NCI-H226 (cell line): ENCODE results near the gene VCL.
A peak's percentile ranks its signal among the peaks of the same experiment; 100 is the strongest.
"Not testable (repeated sequence)": the region's sequence is repeated elsewhere in the genome, so short reads cannot be mapped to it uniquely, and the experiment has no call there.

Source experiments
- DNase-seq: peaks from one replicate; pipeline ENCODE4 v3.0.0-alpha.2; 2015

Gene VCL

GRCh38 chr10:74011017-74011416 lies 13.1 kb downstream of the VCL start:
- no peak for DNase-seq

DNA sequence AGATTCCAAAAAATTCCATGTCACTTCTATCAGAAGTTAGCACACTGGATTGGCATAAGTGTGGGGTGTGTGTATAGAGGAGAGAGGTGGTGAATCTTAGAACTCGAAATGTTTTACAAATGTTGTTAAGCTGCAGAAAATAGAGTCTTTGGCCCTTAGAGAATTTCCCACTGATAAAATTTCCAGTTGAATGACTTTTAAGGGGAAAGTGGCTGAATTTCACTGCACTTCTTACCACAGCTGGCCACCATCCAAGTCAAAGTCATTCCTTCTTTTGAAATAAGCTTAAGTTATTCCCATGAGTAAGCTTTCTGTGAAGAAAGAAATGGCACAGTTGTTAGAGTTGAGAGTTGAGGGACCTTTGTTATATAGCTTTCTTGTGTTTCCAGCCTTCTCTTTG lies 13.9 kb downstream of the VCL start:
- DNase-seq, result peak; percentile 77

GRCh38 chr10:74012480-74012879 lies 14.6 kb downstream of the VCL start:
- no peak for DNase-seq

GRCh38 chr10:74013004-74013403 lies 15.1 kb downstream of the VCL start:
- no peak for DNase-seq

GRCh38 chr10:74014574-74014973 lies 16.7 kb downstream of the VCL start:
- not testable (repeated sequence) for DNase-seq

GRCh38 chr10:74018241-74018640 lies 20.3 kb downstream of the VCL start:
- DNase-seq, result no peak

DNA sequence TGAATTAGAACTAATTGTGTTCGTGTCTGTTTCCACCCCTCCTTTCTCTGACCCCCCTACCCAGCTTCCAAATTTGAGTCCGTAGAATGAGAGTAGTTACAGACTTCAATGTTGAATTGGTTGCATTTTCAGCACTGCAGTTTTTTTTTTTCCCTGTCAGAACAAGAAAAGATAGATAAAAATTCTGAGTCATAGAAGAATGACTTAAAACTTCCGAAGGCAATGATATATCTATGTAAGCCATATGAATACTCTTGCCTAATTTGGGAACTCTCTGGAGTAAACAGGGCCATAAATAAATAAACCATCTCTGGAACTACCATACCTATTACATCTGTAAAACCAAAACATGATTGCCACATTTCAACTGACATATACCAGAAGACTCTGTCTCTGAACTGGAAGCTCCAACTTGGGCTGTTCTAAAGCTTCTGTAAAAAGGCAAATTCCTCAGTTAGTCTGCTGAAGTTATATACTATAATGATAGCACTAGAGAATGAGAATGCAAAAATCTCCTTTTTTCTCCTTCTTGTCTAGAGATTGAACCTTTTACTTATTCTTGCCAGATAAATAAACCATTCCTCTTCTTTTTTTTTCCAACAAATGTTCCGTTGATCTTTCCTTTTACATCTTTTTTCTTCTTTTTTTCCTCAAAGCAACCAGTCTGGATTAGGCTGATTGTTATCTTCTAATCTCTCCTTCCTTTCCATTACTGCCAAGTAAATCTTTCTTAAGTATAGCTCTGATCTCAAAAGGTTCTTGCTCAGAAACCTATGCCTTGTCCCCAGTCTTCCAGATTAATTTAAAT lies 23.5 kb downstream of the VCL start:
- peak; percentile 69 for DNase-seq

GRCh38 chr10:74022926-74023629 lies 25.2 kb downstream of the VCL start:
- no peak for DNase-seq

- no peak for DNase-seq
Observed at GRCh38 chr10:74024600-74024999, 26.7 kb downstream of the VCL start.

GRCh38 chr10:74025380-74025978 lies 27.6 kb downstream of the VCL start:
- no peak for DNase-seq

DNA sequence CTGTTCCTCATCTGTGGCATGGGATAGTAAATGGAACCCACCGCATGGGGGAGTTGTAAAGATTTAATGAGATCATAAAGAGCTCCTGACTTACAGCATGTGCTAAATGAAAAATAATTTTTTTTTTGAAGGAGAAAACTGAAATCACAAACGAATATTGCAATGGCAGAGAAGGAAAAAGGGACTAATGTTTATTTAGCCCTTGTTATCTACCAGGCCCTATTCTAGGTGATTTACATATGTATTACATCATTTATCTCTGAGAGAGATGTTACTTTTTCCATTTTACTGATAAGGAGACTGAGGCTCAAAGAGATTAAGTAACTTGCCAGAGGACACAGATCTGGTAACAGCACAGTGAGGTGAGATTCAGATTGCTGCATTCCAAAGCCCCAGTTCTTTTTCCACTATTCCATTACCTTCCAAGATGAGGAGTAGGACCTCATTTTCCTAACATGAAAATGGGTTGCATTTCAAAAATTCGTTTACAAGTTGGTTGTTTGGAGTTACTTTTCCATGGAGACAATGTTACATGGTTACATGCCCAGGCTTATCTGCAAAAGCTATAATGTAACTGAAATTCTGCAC lies 28.6 kb downstream of the VCL start:
- peak; percentile 68 for DNase-seq

GRCh38 chr10:74027702-74028101 lies 29.8 kb downstream of the VCL start:
- no peak for DNase-seq

DNA sequence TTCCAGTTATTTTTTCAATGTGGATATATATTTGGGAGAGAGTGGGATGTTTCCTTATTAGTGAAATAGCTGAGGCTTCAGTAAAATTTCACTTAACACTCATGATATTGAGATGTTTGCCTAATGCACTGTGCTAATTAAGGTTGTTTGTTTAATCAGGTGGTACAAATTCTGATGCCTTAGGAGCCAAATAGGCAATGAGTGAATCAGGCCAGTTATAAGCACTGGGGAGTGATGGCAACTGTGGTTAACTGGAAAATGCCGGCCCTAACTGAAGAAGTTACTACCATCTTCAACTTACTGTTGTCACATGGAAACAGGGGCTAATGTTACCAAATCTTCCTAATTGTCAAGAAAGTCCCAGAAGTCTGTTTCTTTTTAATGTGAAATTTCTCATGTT lies 32.0 kb downstream of the VCL start:
- no peak for DNase-seq

GRCh38 chr10:74032208-74032607 lies 34.3 kb downstream of the VCL start:
- not testable (repeated sequence) for DNase-seq

DNA sequence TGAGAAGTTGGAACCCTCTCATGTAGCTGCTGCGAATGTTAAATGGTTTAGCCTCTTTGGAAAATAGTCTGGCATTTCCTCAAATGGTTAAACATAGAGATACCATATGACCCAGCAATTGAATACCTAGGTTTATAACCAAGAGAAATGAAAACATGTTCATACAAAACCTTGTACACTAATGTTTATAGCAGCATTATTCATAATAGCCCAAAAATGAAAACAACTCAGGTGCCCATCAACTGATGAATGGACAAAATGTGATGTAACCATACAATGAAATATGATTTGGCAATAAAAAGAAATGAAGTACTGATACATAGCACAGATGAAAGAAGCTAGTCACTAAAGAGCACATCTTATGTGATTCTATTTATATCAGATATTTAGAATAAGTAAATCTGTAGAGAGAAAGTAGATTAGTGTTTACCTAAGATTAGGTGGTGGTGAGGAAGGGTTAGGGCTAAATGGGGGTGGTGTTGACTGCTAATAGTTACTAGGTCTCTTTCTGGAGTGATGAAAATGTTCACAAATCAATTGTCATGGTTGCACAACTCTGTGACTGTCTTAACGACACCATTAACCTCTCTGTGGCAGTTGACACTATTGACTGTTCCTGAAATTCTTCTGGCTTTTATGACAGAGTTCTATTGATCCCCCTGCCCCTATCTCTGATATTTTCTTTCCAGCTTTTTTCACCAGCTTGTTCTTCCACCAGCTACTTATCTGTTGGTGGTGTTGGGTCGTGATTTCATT lies 35.2 kb downstream of the VCL start:
- no peak for DNase-seq

GRCh38 chr10:74033702-74034101 lies 35.8 kb downstream of the VCL start:
- no peak for DNase-seq

GRCh38 chr10:74034301-74034700 lies 36.4 kb downstream of the VCL start:
- no peak for DNase-seq

GRCh38 chr10:74035303-74035702 lies 37.4 kb downstream of the VCL start:
- peak; percentile 34 for DNase-seq

DNA sequence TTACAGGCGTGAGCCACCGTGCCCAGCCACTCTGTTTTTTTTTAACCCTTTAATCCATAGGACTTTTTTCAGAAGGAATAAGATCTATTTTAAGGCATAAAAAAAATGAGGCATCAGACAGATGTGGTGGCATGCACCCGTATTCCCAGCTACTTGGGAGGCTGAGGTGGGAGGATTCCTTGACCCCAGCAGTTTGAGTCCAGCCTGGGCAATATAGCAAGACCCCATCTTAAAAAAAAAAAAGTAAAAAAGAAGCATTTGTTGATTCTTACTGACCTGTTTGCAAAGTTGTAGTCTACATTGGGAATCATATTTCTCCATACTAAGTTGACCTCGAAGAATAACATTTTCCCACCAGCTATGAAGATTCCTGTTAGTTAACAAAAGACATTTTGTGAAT lies 38.6 kb downstream of the VCL start:
- no peak for DNase-seq

GRCh38 chr10:74039561-74040145 lies 41.7 kb downstream of the VCL start:
- DNase-seq, result peak; percentile 43

DNA sequence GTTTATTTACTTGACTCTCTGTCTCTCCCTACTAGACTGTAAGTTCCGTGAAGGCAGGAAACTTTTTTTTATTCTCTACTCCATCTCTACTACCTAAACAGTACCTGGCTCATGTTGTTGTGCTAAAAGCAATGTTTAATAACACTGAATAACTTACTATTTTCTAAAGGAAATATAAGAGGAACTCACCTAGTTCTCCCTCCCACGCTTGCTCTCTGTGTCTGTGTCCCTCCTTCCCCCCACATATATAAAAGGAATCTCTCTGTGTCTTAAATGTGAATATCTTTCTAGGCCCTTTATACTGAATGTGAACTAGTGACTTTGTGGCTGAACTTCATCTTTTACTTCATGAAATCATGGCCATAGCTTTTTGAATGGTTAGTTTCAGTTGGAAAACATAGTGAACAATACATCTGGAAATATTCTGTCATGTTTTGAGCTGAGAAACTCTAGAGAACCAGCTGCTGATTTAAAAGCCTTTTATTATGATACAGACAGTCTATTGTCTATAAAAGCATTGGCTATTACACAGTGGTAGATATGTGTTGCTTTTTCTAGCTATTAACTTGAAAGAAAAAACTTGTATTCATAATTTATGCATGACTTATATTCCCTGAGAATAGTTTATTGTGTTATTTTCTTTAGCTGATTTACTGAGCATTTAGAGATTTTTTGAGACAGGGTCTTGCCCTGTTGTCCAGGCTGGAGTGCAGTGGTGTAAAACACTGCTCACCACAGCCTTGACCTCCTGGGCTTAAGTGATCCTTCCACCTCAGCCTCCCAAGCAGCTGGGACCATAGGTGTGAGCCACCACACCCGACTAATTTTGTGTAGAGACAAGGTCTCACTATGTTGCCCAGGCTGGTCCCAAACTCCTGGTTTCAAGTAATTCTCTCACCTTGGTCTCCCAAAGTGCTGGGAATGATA lies 42.5 kb downstream of the VCL start:
- DNase-seq, result no peak
